NCI-H748 (cell line): Measurements from ENCODE around the gene ANKK1.

Experiments
- DNase-seq: peaks from one replicate; lab custom pipeline; 2025; ENCODE audit not compliant: unreplicated experiment; lab: John Stamatoyannopoulos, UW

The ANKK1 gene

GRCh38 chr11:113449743-113450142 lies 62.2 kb downstream of the ANKK1 start:
- no peak for DNase-seq
